ENCODE measurements around the gene FES.
A peak's percentile ranks its signal among the peaks of the same experiment; 100 is the strongest.
"Not testable (repeated sequence)": the region's sequence is repeated elsewhere in the genome, so short reads cannot be mapped to it uniquely, and the experiment has no call there.

FES gene

DNA sequence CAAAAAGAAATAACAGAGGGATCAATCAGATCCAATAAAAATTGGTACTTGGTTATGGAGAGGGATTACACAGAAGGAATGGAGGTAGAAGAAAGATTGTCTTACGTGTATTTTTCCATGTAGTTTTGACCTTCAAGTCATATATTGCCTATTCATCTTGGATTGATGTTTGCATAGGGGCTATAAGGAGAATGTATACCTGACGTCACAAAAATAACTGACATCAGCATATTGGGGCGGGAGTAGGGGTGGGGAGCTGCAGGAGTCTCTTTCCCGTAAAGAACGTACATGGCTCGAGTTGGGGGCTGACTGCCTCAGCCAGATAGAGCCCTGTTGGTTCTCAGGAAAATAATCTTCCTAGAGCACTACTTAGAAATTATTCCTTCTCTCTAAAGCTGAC is 21.8 kb upstream of the FES start:
- no peak for DNase-seq (ENCODE audit: low spot score)

DNA sequence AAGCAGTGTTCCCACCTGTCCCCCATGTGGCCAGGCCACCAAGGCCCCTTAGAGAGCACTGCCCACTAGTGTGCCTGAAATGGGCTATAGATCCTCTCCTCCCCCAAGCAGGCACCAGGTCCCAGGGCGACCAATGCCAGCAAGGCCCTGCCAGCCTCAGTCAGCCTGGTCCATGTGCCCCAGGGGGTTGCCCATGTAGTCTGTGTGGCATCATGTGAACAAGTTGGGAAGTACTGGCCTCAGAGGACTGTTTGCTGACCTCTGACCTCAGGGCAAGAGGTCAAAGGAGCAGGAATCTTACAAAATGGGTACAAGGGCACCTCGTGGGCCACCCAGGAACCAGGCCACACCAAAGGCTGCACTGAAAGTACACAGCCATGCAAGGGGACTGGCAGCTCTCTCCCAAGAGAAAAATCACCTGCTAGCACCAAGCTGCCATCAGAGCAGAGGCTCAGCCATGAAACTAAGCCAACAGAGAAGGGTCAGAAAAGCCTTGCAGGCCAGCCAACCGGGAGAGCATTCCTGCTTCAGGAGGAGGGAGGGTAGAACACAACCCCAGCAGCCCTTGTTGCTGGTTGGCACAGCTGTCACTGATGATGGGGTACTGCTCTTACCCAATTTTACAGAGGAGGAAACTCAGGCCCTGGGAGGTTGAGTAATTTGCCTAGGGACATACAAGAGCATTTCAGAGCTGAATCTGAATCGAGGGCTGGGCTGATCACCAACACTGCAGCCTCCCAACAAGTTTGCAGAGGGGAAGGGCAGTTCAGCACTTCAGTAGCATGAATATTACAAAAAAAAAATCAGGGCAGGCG is 21.1 kb upstream of the FES start:
- no peak for DNase-seq (ENCODE audit: low spot score)

GRCh38 chr15:90863987-90864386 is 20.3 kb upstream of the FES start:
- DNase-seq (ENCODE audit: low spot score): no peak

DNA sequence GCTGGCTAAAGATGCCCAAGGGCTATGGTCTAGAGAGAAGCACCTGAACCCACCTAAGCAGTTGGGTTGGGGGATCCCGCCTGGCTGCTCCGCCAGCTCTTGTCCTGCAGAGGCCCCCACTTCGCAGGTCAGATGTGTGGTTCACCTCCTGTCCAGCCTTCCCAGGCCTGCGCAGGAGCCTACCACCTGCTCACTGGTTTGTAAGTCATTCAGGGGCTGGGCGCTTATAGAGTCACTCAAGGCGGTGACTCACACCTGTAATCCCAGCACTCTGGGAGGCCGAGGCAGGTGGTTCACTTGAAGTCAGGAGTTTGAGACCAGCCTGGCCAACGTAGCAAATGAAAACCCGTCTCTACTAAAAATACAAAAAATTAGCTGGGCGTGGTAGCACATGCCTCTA is 19.8 kb upstream of the FES start:
- DNase-seq (ENCODE audit: low spot score): no peak

DNA sequence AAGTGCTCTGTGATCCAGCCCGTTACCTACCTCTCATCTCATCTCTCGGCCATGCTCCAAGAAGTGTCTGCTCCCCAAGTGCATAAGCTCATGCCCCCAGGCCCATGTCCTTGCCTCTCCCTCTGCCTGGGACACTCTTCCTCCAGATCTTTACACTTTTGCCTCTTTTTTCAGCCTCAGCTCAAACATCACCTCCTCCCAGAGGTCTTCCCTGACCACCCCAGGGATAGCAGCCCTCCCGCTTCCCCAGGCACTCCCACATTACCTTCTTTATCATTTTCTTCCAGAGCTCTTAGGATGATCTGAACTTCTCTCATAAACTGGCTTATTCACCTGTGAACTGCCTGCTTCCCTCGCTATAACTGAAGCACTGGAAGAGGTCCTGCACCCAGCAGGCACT is 18.6 kb upstream of the FES start:
- no peak for DNase-seq (ENCODE audit: low spot score)

- DNase-seq (ENCODE audit: low spot score): no peak
Measured at GRCh38 chr15:90866161-90866715, 18.1 kb upstream of the FES start.

GRCh38 chr15:90866800-90867199 is 17.5 kb upstream of the FES start:
- DNase-seq (ENCODE audit: low spot score): no peak

DNA sequence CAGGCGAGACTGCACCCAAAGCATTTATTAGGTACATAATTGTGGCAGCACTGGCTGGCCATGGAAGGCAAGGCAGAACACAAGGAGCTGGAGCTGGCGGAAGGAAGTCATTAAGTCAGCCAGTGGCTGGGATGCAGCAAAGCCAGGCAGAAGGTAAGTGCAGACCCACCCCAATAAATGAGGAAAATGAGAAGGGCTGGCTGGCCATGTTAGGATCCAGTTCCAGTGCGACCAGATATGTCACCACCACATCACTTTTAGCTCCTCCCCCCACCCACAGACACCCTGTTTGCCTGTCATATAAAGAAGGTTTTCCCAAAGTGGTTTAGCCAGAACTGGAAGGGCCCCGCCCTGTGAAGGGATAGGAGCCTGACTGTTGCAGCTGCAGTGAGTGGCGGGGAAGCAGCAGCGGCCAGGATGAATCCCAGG is 16.0 kb upstream of the FES start, which contains the start of gene FURIN:
FURIN (plus strand) TSS at position 328 of the 429 bp plus-strand sequence. CDS start 7,153 bp downstream, outside the sequence.
- DNase-seq (ENCODE audit: low spot score): no peak

GRCh38 chr15:90869140-90869541 is 15.2 kb upstream of the FES start:
- DNase-seq (ENCODE audit: low spot score): no peak

- DNase-seq (ENCODE audit: low spot score): peak; percentile 66
Measured at GRCh38 chr15:90869601-90870353, 14.5 kb upstream of the FES start.

- DNase-seq (ENCODE audit: low spot score): no peak
Measured at GRCh38 chr15:90870354-90871138, 13.8 kb upstream of the FES start.

GRCh38 chr15:90871139-90871715 is 13.1 kb upstream of the FES start:
- no peak for DNase-seq (ENCODE audit: low spot score)

- no peak for DNase-seq (ENCODE audit: low spot score)
Measured at GRCh38 chr15:90871716-90872485, 12.4 kb upstream of the FES start.

- no peak for DNase-seq (ENCODE audit: low spot score)
Measured at GRCh38 chr15:90872486-90873184, 11.7 kb upstream of the FES start.

DNA sequence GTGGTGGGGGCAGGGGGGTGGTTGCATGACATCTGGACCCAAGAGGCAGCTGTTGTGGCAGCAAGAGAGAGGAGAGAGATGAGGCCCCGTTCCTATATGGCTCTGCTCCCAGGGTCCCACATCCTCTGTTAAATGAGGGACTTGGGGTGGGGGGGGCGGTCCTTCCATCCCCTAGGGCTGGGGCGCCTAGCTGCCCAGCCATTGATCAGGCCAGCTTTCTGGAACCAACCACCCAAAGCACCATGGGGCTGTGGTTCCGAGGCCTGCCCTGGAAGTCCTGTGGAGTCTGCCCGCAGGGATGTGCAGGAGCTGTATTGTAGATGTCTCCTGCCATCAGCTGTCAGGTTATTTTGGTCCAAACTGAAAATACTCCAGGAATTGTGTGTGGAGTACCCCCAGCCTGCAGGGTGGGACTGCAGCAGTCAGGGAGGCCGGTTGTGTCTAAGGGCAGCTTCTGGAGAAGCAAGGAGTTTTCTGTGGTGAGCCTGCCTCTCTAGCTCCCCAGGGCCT is 10.8 kb upstream of the FES start:
- DNase-seq (ENCODE audit: low spot score): no peak

GRCh38 chr15:90873998-90874605 is 10.2 kb upstream of the FES start:
- DNase-seq (ENCODE audit: low spot score): no peak

DNA sequence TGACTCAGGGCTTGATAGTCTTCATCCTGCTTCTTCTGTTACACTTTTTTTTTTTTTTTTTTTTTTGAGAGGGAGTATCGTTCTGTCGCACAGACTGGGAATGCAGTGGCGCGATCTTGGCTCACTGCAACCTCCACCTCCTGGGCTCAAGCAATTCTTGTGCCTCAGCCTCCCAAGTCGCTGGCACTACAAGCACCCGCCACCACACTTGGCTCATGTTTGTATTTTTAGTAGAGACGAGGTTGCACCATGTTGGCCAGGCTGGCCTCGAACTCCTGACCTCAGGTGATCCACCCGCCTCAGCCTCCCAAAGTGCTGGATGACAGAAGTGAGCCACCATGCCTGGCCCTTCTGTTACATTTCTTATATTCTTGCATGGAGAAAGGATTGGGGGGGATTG is 9.3 kb upstream of the FES start:
- not testable (repeated sequence) for DNase-seq (ENCODE audit: low spot score)

DNA sequence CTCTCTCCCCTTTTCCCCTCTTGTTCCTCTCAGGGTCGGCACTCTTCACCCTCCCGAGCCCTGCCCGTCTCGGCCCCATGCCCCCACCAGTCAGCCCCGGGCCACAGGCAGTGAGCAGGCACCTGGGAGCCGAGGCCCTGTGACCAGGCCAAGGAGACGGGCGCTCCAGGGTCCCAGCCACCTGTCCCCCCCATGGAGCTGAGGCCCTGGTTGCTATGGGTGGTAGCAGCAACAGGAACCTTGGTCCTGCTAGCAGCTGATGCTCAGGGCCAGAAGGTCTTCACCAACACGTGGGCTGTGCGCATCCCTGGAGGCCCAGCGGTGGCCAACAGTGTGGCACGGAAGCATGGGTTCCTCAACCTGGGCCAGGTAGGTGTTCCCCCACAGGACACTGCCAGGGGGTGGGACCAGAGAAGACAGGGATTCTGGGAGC is 8.7 kb upstream of the FES start:
- no peak for DNase-seq (ENCODE audit: low spot score)

GRCh38 chr15:90876046-90876445 is 8.3 kb upstream of the FES start:
- no peak for DNase-seq (ENCODE audit: low spot score)
